ENCODE data around the gene ZFTA. TPM values are rescaled to one million over a fixed set of nuclear protein-coding genes. Genes with fewer than 3 reads are reported as not detected.
A peak's percentile ranks its signal among the peaks of the same experiment; 100 is the strongest.

The ZFTA gene
- total RNA-seq, 4 donors from 2014 or later = 13.2 to 31.8 (median 24.5) TPM

- Histone ChIP-seq H3K27me3 (no peaks in the 10 kb centered on the region), H3K36me3 (peaks cover 0 to 62% of the 10 kb centered on the region in 2 donors), H3K9me3 (no peaks in the 10 kb centered on the region), H3K4me3 (no peak overlapping the region), H3K4me1 (peaks cover 0 to 12% (median 0%) of the 10 kb centered on the region in 3 donors), H3K27ac (no peak overlapping the region)
- ATAC-seq = no peak
- WGBS, 2 donors (ENCODE audit: low coverage in 1 of 2) = 90 to 93% methylated on average over 4 to 5 of the region's 5 CpGs
- TF ChIP-seq CTCF (IDR thresholded peaks at IDR 0.05) = no peak
- TF ChIP-seq POLR2AphosphoS5 (IDR thresholded peaks at IDR 0.05) = no peak
- TF ChIP-seq EP300 (IDR thresholded peaks at IDR 0.05) = no peak
- no peak for TF ChIP-seq POLR2A (IDR thresholded peaks at IDR 0.05)
These were observed 11.4 kb downstream of the ZFTA start for GRCh38 chr11:63756919-63757761.

DNA sequence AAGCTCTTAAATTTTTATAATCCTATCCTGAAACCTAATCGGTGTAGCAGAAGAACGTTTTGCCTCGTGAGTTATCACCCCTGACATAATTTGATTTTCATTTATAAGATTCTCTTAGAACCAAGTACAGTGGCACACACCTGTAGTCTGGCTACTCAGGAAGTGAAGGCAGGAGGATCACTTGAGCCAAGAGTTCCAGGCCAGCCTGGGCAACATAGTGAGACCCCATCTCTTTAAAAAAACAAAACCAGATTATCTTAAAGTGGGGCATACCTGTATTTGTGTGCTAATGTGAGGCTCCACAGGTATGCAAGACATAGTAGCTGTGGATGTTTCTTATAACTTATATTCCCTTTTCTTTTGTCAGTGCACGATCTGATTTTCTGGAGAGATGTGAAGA is 19.0 kb downstream of the ZFTA start:
- WGBS, 2 donors (ENCODE audit: low coverage in 1 of 2) = 90% methylated on average over 1 to 3 of the region's 4 CpGs
- H3K36me3 ChIP-seq = peaks cover 0 to 48% of the 10 kb centered on the region in 2 donors
- H3K4me1 ChIP-seq = peaks cover 0 to 7% (median 0%) of the 10 kb centered on the region in 3 donors
- TF ChIP-seq CTCF (IDR thresholded peaks at IDR 0.05) (no peak), POLR2AphosphoS5 (IDR thresholded peaks at IDR 0.05) (no peak), POLR2A (IDR thresholded peaks at IDR 0.05) (no peak), EP300 (IDR thresholded peaks at IDR 0.05) (no peak)
- no peak overlapping the region for H3K4me3 ChIP-seq
- no peaks in the 10 kb centered on the region for H3K9me3 ChIP-seq
- no peak overlapping the region for H3K27ac ChIP-seq
- no peak for ATAC-seq
- H3K27me3 ChIP-seq = no peaks in the 10 kb centered on the region

- H3K36me3 ChIP-seq = peaks cover 0 to 25% of the 10 kb centered on the region in 2 donors
- H3K27ac ChIP-seq = no peak overlapping the region
- WGBS, 2 donors (ENCODE audit: low coverage in 1 of 2) = 49 to 87% methylated on average over 2 to 3 of the region's 3 CpGs
- no peaks in the 10 kb centered on the region for H3K27me3 ChIP-seq
- no peak for ATAC-seq
- H3K4me1 ChIP-seq = peaks cover 0 to 7% (median 0%) of the 10 kb centered on the region in 3 donors
- H3K4me3 ChIP-seq = no peak overlapping the region
- TF ChIP-seq POLR2AphosphoS5 (IDR thresholded peaks at IDR 0.05) = no peak
- TF ChIP-seq EP300 (IDR thresholded peaks at IDR 0.05) = no peak
- H3K9me3 ChIP-seq = no peaks in the 10 kb centered on the region
These were observed 21.6 kb downstream of the ZFTA start for GRCh38 chr11:63747011-63747410.

- H3K27ac ChIP-seq = no peak overlapping the region
- peaks cover 0 to 11% of the 10 kb centered on the region in 2 donors for H3K36me3 ChIP-seq
- no peak for ATAC-seq
- no peaks in the 10 kb centered on the region for H3K9me3 ChIP-seq
- WGBS, 2 donors (ENCODE audit: low coverage in 1 of 2) = 77 to 93% methylated on average over 9 to 12 of the region's 13 CpGs
- no peak for TF ChIP-seq CTCF (IDR thresholded peaks at IDR 0.05)
- H3K4me3 ChIP-seq = no peak overlapping the region
- H3K4me1 ChIP-seq = peaks cover 0 to 7% (median 0%) of the 10 kb centered on the region in 3 donors
- no peaks in the 10 kb centered on the region for H3K27me3 ChIP-seq
These were observed 23.0 kb downstream of the ZFTA start for GRCh38 chr11:63745304-63746170.

- H3K9me3 ChIP-seq = no peaks in the 10 kb centered on the region
- peak overlapping the region in 2 of 4 donors; percentile 8 to 33 for H3K27ac ChIP-seq
- WGBS, 2 donors (ENCODE audit: low coverage in 1 of 2) = 15 to 17% methylated on average over 8 of the region's 8 CpGs
- H3K4me3 ChIP-seq = no peak overlapping the region
- H3K36me3 ChIP-seq = no peaks in the 10 kb centered on the region
- H3K4me1 ChIP-seq = peaks cover 0 to 19% (median 0%) of the 10 kb centered on the region in 3 donors
- no peaks in the 10 kb centered on the region for H3K27me3 ChIP-seq
- ATAC-seq = peak; percentile 46
- TF ChIP-seq CTCF (IDR thresholded peaks at IDR 0.05) (peak; percentile 91 to 98 (median 92)), POLR2A (IDR thresholded peaks at IDR 0.05) (no peak), POLR2AphosphoS5 (IDR thresholded peaks at IDR 0.05) (peak; percentile 27)
These were observed 29.7 kb downstream of the ZFTA start for GRCh38 chr11:63738720-63739360.

Measured in gastroesophageal sphincter (tissue), 4 donors.